ENCODE data around the gene AHCYL2.

DNA sequence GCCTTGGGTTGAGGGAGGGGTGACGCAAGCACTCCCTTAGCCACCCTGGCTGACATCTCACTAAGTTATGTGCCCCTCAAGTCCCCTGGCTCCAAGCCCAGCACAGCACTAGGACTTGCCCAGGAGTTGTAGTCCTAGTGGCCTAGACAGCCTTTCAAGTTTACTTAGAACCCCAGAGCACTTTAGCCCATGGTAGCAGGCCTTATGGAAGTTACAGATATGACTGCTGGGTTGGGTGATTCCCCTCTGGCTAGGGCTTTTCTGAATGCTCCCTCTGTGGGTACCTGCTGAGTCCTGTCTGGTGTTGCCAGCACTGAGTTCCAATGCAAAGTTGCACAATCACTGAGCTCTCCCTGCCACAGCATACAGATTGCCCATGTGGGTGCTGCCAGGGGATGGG lies 83.2 kb downstream of the AHCYL2 start:
- TF ChIP-seq, protein P1, sequence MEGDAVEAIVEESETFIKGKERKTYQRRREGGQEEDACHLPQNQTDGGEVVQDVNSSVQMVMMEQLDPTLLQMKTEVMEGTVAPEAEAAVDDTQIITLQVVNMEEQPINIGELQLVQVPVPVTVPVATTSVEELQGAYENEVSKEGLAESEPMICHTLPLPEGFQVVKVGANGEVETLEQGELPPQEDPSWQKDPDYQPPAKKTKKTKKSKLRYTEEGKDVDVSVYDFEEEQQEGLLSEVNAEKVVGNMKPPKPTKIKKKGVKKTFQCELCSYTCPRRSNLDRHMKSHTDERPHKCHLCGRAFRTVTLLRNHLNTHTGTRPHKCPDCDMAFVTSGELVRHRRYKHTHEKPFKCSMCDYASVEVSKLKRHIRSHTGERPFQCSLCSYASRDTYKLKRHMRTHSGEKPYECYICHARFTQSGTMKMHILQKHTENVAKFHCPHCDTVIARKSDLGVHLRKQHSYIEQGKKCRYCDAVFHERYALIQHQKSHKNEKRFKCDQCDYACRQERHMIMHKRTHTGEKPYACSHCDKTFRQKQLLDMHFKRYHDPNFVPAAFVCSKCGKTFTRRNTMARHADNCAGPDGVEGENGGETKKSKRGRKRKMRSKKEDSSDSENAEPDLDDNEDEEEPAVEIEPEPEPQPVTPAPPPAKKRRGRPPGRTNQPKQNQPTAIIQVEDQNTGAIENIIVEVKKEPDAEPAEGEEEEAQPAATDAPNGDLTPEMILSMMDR (IDR thresholded peaks at IDR 0.05 in 4 of 5, conservative IDR thresholded peaks at IDR 0.05 in 1 of 5), result no peak
- TF ChIP-seq POLR2A (IDR thresholded peaks at IDR 0.05), result no peak

Measured in gastrocnemius medialis (tissue), 4 donors.